NCI-H526 treated with DMSO at 0.1 percent for 48 hours (cell line): ENCODE results near the gene FOCAD.

ENCODE experiments used
- DNase-seq: peaks from one replicate; lab custom pipeline; 2025; lab: John Stamatoyannopoulos, UW

Gene FOCAD

GRCh38 chr9:20804489-20805250, 120.6 kb downstream of the FOCAD start:
- DNase-seq = no peak

DNA sequence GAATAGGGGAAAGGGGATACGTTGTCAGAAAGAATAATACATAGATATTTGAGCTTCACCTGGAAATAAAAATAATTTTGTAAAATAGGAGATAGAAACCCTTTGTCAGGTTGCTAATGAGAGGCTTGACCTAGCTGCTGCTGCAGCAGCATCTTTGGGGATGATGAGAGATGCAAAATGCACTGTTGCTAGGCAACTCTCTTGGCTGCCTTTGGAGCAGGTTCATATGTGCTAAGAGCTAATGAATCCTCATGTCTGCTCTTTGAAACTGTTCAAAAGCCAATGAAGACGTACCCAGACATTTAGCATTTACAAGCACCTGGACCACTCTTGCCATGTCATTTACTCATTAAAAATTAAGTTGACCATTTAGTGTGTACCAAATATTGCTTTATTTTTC, 121.7 kb downstream of the FOCAD start:
- no peak for DNase-seq

DNA sequence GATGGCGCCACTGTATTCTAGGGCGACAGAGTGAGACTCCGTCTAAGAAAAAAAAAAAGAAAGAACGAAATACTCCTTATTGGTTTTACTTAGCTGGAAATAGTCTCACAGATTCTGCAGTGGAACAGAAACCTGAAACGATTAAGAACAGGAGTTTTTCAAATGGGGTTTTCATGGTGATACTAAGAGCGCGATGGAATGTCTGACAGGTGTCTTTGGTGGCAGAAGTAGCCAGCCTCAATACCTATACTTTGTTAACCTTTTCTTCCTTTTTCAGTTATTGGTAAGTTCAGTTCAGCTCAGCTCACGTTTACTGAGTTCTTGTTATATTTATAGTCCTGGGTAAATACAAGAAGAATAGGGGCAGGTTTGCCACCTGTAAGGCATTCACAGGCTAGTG, 123.9 kb downstream of the FOCAD start:
- DNase-seq = no peak

- no peak for DNase-seq
Observed at GRCh38 chr9:20811872-20812271, 127.8 kb downstream of the FOCAD start.

GRCh38 chr9:20815923-20816703, 132.1 kb downstream of the FOCAD start:
- no peak for DNase-seq

GRCh38 chr9:20823051-20823450, 139.0 kb downstream of the FOCAD start:
- no peak for DNase-seq

- no peak for DNase-seq
Observed at GRCh38 chr9:20831028-20831427, 147.0 kb downstream of the FOCAD start.

DNA sequence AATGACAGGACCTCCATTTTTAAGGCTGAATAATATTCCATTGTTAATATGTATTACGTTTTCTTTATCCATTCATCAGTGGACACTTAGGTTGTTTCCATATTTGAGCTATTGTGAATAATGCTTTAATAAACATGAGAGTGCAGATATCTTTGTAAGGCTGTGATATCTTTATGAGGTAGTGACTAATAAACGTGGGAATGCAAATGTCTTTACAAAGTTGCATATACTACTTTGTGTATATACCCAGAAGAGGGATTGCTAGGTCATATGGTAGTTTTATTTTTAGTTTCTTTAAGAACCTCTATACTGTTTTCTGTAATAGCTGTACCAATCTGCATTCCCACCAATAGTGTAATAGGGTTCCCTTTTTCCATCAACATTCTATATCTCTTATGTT, 148.7 kb downstream of the FOCAD start:
- DNase-seq = no peak

GRCh38 chr9:20835377-20836286, 151.6 kb downstream of the FOCAD start:
- DNase-seq = no peak

- no peak for DNase-seq
Observed at GRCh38 chr9:20837166-20837565, 153.1 kb downstream of the FOCAD start.

DNA sequence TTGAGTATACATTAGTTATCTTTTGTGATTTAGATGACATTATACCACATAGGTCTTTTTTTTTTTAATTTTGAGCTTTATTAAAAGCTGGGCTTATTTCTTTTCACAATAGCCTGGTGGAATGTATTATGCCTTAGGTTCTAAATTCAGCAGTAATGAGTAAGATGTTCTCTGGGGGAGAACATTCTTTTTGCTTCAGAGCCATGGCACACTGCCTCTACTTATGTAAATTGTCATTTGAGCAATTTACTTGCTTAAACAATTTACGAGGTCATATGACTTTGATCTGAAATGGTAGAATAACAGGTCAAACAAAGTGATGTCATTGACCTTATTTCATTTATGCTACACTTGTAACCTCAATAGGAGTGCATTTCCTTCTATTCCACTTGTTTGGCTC, 154.2 kb downstream of the FOCAD start:
- DNase-seq = no peak

GRCh38 chr9:20844916-20845315, 160.9 kb downstream of the FOCAD start:
- DNase-seq = no peak

- DNase-seq = no peak
Observed at GRCh38 chr9:20848490-20848889, 164.4 kb downstream of the FOCAD start.

GRCh38 chr9:20853866-20854265, 169.8 kb downstream of the FOCAD start:
- no peak for DNase-seq

DNA sequence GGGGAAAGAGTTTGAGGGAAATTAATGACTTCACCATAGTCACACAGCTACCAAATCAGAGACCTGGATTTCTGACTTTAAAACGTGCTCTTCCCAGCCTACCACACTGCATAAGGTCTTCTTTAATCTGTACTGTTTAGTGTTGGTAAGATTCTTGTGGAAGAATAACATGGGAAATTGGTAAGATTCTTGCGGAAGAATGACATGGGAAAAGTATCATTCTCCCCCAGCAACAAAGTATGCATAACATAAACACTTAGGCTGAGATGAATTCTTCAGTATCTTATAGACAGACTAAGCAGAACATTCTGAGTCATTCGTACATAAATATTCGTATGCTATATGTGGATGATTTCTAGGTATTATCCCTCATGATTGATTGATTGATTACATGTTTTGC, 170.4 kb downstream of the FOCAD start:
- DNase-seq = no peak

DNA sequence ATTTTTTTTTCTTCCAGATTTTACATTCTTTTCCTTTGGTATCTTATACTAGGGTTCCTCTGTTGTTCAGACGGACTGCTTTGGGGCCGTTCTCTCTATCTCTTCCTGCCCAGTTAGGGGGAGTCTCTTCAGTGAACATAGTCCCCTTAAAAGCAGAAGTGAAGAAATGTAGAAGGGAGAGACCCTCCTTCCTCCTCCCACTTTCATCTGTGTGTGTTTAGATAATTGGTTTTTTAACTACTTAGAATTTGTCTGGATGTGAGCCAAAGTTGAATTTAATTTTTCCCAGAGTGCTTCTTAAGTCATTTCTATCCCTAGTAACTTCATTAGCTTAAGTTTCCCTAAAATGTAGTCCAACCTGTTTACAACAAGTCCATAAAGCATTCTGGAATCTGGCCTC, 179.9 kb downstream of the FOCAD start:
- no peak for DNase-seq

GRCh38 chr9:20865347-20865746, 181.3 kb downstream of the FOCAD start:
- DNase-seq = no peak

DNA sequence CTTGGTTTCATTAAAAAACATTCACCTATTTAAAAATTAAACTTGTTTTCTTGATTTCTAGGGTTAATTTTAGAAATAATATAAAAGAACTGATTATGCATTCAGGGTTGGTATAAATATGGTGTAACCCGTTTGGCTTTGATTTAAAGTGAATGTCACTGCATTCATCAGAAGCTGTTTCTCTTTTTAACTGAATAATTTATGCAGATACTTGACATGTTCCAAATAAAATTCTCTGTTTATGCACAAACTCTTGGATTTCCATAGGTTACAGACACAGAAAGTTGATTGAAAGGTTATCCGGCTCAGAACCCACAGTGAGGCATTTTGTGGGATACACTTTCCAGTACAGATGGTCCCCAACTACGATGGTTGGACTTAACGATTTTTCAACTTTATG, 186.1 kb downstream of the FOCAD start:
- no peak for DNase-seq

- no peak for DNase-seq
Observed at GRCh38 chr9:20872340-20872977, 188.4 kb downstream of the FOCAD start.

DNA sequence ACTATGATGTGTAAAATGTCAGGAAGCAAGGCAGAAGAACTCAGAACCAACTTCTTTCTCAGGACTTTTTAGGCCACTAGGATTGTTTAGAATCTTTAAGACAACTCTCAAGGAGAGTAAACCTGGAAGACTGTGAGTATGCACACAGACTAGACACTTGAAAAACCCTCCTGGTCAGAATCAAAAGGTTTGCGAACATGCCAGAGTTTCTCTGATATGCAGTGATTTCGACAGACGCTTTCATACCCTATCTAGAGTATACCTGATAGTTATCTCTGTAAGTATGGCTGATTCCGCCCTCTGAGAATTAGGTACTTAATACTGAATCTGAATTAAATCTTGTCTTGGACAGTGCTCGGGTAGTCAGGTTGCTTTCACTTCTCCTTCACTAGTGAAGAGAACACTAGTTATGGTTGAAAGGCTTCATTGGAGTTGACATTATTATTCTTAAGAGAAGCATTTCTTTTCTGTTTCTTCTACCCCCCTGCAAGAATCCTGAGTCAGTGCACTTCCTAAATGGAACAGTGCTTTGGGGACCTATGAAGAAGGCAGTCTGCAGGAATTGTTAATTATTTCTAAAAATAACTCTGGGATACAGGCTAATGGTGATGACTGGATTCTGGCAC, 189.3 kb downstream of the FOCAD start:
- no peak for DNase-seq

GRCh38 chr9:20880271-20880670, 196.2 kb downstream of the FOCAD start:
- no peak for DNase-seq

DNA sequence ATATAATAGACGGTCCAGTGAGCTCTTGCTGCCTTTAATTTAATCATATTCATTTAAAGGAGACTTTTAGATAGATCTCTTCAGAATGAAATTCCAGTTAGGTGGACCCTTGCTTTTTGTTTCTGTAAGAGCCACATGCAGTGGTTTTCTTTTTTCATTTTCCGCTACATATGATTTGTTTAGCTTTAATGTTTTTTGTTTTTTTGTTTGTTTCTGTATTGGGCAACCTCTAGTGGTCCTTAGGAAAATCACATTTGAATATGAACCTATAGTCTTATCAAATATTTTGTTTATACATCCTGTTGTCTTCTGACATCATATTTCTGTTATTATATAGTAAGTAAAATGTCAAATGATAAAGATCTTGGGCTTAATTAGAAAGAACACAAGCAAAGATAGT, 196.6 kb downstream of the FOCAD start:
- DNase-seq = no peak
